Neuron (in vitro differentiated cells): ENCODE results near the gene LEF1.

Experiments
- H2AFZ ChIP-seq: one replicate; pipeline ENCODE4 v1.6.1; 2013; ENCODE audit warnings: low read depth, mild to moderate bottlenecking, inconsistent platforms, low read length, moderate library complexity
- H3K27me3 ChIP-seq: one replicate; pipeline ENCODE4 v1.6.1; 2013; ENCODE audit warnings: low read length; ENCODE audit not compliant: insufficient read depth
- H3K36me3 ChIP-seq: one replicate; pipeline ENCODE4 v1.6.1; 2013; ENCODE audit warnings: low read length; ENCODE audit not compliant: insufficient read depth
- H3K4me1 ChIP-seq: one replicate; pipeline ENCODE4 v1.6.1; 2013; ENCODE audit warnings: low read length; ENCODE audit not compliant: insufficient read depth
- H3K4me3 ChIP-seq: 2 replicates; pipeline ENCODE4 v1.5.1; 2013; ENCODE audit warnings: mild to moderate bottlenecking, low read length, moderate library complexity
- H3K9me3 ChIP-seq: one replicate; pipeline ENCODE4 v1.6.1; 2013; ENCODE audit warnings: low read length

Gene LEF1

GRCh38 chr4:108159845-108160244, 8.9 kb downstream of the LEF1 start:
- Histone ChIP-seq H2AFZ (no peak overlapping the region), H3K4me3 (no peak overlapping the region), H3K9me3 (no peaks in the 10 kb centered on the region), H3K36me3 (peaks cover 12% of the 10 kb centered on the region), H3K4me1 (no peaks in the 10 kb centered on the region), H3K27me3 (no peaks in the 10 kb centered on the region)

GRCh38 chr4:108157655-108158054, 11.1 kb downstream of the LEF1 start:
- no peak overlapping the region for H3K4me3 ChIP-seq
- no peaks in the 10 kb centered on the region for H3K27me3 ChIP-seq
- H3K4me1 ChIP-seq = no peaks in the 10 kb centered on the region
- no peaks in the 10 kb centered on the region for H3K9me3 ChIP-seq
- no peak overlapping the region for H2AFZ ChIP-seq
- H3K36me3 ChIP-seq = peaks cover 5% of the 10 kb centered on the region

- H3K9me3 ChIP-seq = no peaks in the 10 kb centered on the region
- no peak overlapping the region for H3K4me3 ChIP-seq
- H3K27me3 ChIP-seq = no peaks in the 10 kb centered on the region
- H2AFZ ChIP-seq = no peak overlapping the region
- H3K4me1 ChIP-seq = no peaks in the 10 kb centered on the region
- no peaks in the 10 kb centered on the region for H3K36me3 ChIP-seq
These were observed 12.3 kb downstream of the LEF1 start for GRCh38 chr4:108156391-108156790.

- no peaks in the 10 kb centered on the region for H3K9me3 ChIP-seq
- no peak overlapping the region for H3K4me3 ChIP-seq
- H3K4me1 ChIP-seq = no peaks in the 10 kb centered on the region
- H2AFZ ChIP-seq = no peak overlapping the region
- H3K27me3 ChIP-seq = no peaks in the 10 kb centered on the region
- no peaks in the 10 kb centered on the region for H3K36me3 ChIP-seq
These were observed 13.4 kb downstream of the LEF1 start for GRCh38 chr4:108155373-108155772.

- Histone ChIP-seq H3K4me3 (no peak overlapping the region), H2AFZ (no peak overlapping the region), H3K27me3 (no peaks in the 10 kb centered on the region), H3K36me3 (no peaks in the 10 kb centered on the region), H3K4me1 (no peaks in the 10 kb centered on the region), H3K9me3 (no peaks in the 10 kb centered on the region)
These were observed 15.8 kb downstream of the LEF1 start for GRCh38 chr4:108152980-108153379.

GRCh38 chr4:108149588-108150380, 18.9 kb downstream of the LEF1 start:
- Histone ChIP-seq H3K4me1 (peaks cover 7% of the 10 kb centered on the region), H2AFZ (no peak overlapping the region), H3K27me3 (no peaks in the 10 kb centered on the region), H3K36me3 (no peaks in the 10 kb centered on the region), H3K9me3 (no peaks in the 10 kb centered on the region), H3K4me3 (no peak overlapping the region)

GRCh38 chr4:108148316-108148715, 20.4 kb downstream of the LEF1 start:
- no peaks in the 10 kb centered on the region for H3K36me3 ChIP-seq
- no peaks in the 10 kb centered on the region for H3K27me3 ChIP-seq
- no peaks in the 10 kb centered on the region for H3K9me3 ChIP-seq
- no peak overlapping the region for H3K4me3 ChIP-seq
- H2AFZ ChIP-seq = no peak overlapping the region
- H3K4me1 ChIP-seq = peaks cover 20% of the 10 kb centered on the region

- Histone ChIP-seq H3K27me3 (no peaks in the 10 kb centered on the region), H2AFZ (no peak overlapping the region), H3K4me3 (no peak overlapping the region), H3K4me1 (peaks cover 35% of the 10 kb centered on the region), H3K9me3 (no peaks in the 10 kb centered on the region), H3K36me3 (no peaks in the 10 kb centered on the region)
These were observed 21.9 kb downstream of the LEF1 start for GRCh38 chr4:108146819-108147218.

- no peak overlapping the region for H2AFZ ChIP-seq
- no peak overlapping the region for H3K4me3 ChIP-seq
- H3K4me1 ChIP-seq = peaks cover 40% of the 10 kb centered on the region
- no peaks in the 10 kb centered on the region for H3K9me3 ChIP-seq
- no peaks in the 10 kb centered on the region for H3K27me3 ChIP-seq
- H3K36me3 ChIP-seq = no peaks in the 10 kb centered on the region
These were observed 22.4 kb downstream of the LEF1 start for GRCh38 chr4:108146336-108146735.

- H3K27me3 ChIP-seq = no peaks in the 10 kb centered on the region
- peaks cover 53% of the 10 kb centered on the region for H3K4me1 ChIP-seq
- H3K36me3 ChIP-seq = no peaks in the 10 kb centered on the region
- no peak overlapping the region for H2AFZ ChIP-seq
- no peak overlapping the region for H3K4me3 ChIP-seq
- no peaks in the 10 kb centered on the region for H3K9me3 ChIP-seq
These were observed 24.3 kb downstream of the LEF1 start for GRCh38 chr4:108144451-108144850.

GRCh38 chr4:108143515-108143914, 25.2 kb downstream of the LEF1 start:
- H2AFZ ChIP-seq = no peak overlapping the region
- H3K4me3 ChIP-seq = no peak overlapping the region
- no peaks in the 10 kb centered on the region for H3K27me3 ChIP-seq
- no peaks in the 10 kb centered on the region for H3K9me3 ChIP-seq
- no peaks in the 10 kb centered on the region for H3K36me3 ChIP-seq
- peaks cover 53% of the 10 kb centered on the region for H3K4me1 ChIP-seq

- no peaks in the 10 kb centered on the region for H3K9me3 ChIP-seq
- H3K4me3 ChIP-seq = no peak overlapping the region
- peaks cover 53% of the 10 kb centered on the region for H3K4me1 ChIP-seq
- H3K27me3 ChIP-seq = no peaks in the 10 kb centered on the region
- no peaks in the 10 kb centered on the region for H3K36me3 ChIP-seq
- H2AFZ ChIP-seq = no peak overlapping the region
These were observed 25.9 kb downstream of the LEF1 start for GRCh38 chr4:108142870-108143269.

- Histone ChIP-seq H3K4me3 (peak overlapping the region; percentile 15), H3K4me1 (peaks cover 53% of the 10 kb centered on the region), H2AFZ (no peak overlapping the region), H3K27me3 (no peaks in the 10 kb centered on the region), H3K36me3 (no peaks in the 10 kb centered on the region), H3K9me3 (no peaks in the 10 kb centered on the region)
These were observed 27.4 kb downstream of the LEF1 start for GRCh38 chr4:108141213-108141950.
